ENCODE data around the gene PLCL2. TPM values are rescaled to one million over a fixed set of nuclear protein-coding genes. Genes with fewer than 3 reads are reported as not detected.

PLCL2 gene
- total and polyA plus RNA-seq, 4 donors, result 1.0 to 16.7 (median 7.1) TPM

DNA sequence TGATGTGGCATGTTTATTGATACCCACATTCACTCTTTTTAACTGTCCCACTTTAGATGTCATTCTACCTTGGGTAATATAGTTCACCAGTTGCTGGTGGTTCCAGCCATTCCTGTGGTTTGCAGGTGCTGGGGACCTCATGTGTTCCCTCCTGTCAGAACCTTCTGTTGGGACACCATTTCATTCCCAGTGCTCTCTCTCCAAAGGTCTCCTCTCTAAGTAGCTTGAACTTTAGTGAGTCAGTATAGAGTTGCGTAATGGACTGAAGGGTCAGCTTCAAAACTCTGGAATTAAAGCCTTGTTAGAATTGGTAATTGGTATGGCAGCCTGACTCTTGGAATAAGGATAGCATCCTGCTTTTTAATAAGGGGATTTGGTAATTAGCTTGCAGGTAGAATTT, 108.5 kb downstream of the PLCL2 start:
- no peaks in the 10 kb centered on the region for H3K27me3 ChIP-seq (ENCODE audit: control insufficient read depth in 3 of 3, insufficient read depth in 3 of 3, low read length in 2 of 3)
- H3K9ac ChIP-seq (ENCODE audit: insufficient read depth in 1 of 2, low read length in 2 of 2), result no peak overlapping the region
- H3K4me3 ChIP-seq, result no peak overlapping the region
- no peak for TF ChIP-seq CTCF (IDR thresholded peaks at IDR 0.05; ENCODE audit: control extremely low read depth, extremely low read depth)
- DNase-seq (no peak), ATAC-seq (ENCODE audit: insufficient read depth, low FRiP score) (no peak)
- 96 to 100% methylated on average over 1 of the region's 1 CpG for WGBS, 2 donors
- no peaks in the 10 kb centered on the region for H3K9me3 ChIP-seq (ENCODE audit: control insufficient read depth in 4 of 4, insufficient read depth in 3 of 4, low read length in 3 of 4)
- H3K27ac ChIP-seq (ENCODE audit: low read depth in 1 of 2, low read length in 1 of 2), result no peak overlapping the region
- H3K36me3 ChIP-seq (ENCODE audit: control insufficient read depth in 4 of 4, insufficient read depth in 4 of 4, low read length in 4 of 4), result no peaks in the 10 kb centered on the region
- H3K4me1 ChIP-seq (ENCODE audit: control insufficient read depth in 5 of 5, insufficient read depth in 5 of 5, low read length in 5 of 5), result peaks cover 0 to 27% (median 0%) of the 10 kb centered on the region in 5 donors

- no peak for DNase-seq
- no peak overlapping the region for H3K4me3 ChIP-seq
- no peaks in the 10 kb centered on the region for H3K36me3 ChIP-seq (ENCODE audit: control insufficient read depth in 4 of 4, insufficient read depth in 4 of 4, low read length in 4 of 4)
- no peak overlapping the region for H3K9ac ChIP-seq (ENCODE audit: insufficient read depth in 1 of 2, low read length in 2 of 2)
- peak overlapping the region in 1 of 2 donors; percentile 18 for H3K27ac ChIP-seq (ENCODE audit: low read depth in 1 of 2, low read length in 1 of 2)
- no peaks in the 10 kb centered on the region for H3K9me3 ChIP-seq (ENCODE audit: control insufficient read depth in 4 of 4, insufficient read depth in 3 of 4, low read length in 3 of 4)
- ATAC-seq (ENCODE audit: insufficient read depth, low FRiP score), result no peak
- TF ChIP-seq CTCF (IDR thresholded peaks at IDR 0.05; ENCODE audit: control extremely low read depth, extremely low read depth), result no peak
- peaks cover 0 to 25% (median 0%) of the 10 kb centered on the region in 5 donors for H3K4me1 ChIP-seq (ENCODE audit: control insufficient read depth in 5 of 5, insufficient read depth in 5 of 5, low read length in 5 of 5)
- H3K27me3 ChIP-seq (ENCODE audit: control insufficient read depth in 3 of 3, insufficient read depth in 3 of 3, low read length in 2 of 3), result no peaks in the 10 kb centered on the region
- 59 to 65% methylated on average over 4 of the region's 4 CpGs for WGBS, 2 donors
Measured at GRCh38 chr3:16994854-16995525, 110.2 kb downstream of the PLCL2 start.

DNA sequence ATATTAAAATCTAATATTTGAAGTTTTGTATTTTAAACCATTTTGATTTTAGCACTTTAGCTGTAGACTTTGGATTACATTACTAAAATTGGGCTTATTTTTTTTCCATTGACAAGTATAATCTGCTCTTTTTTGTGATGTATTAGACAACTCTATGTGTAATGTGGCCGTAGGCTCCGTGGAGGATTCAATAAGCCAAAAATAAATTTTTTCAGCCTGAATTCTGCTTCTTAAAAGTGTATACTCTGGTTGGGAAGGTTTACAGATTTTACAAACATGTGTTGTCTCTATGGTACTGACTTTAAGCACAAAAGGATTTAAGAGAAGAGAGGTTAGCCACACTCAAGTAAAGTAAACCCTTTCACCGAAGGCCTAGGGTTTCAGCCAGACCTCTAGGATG, 110.8 kb downstream of the PLCL2 start:
- Histone ChIP-seq H3K27me3 (ENCODE audit: control insufficient read depth in 3 of 3, insufficient read depth in 3 of 3, low read length in 2 of 3) (no peaks in the 10 kb centered on the region), H3K4me1 (ENCODE audit: control insufficient read depth in 5 of 5, insufficient read depth in 5 of 5, low read length in 5 of 5) (peaks cover 0 to 21% (median 0%) of the 10 kb centered on the region in 5 donors), H3K4me3 (no peak overlapping the region), H3K27ac (ENCODE audit: low read depth in 1 of 2, low read length in 1 of 2) (no peak overlapping the region), H3K9me3 (ENCODE audit: control insufficient read depth in 4 of 4, insufficient read depth in 3 of 4, low read length in 3 of 4) (no peaks in the 10 kb centered on the region), H3K9ac (ENCODE audit: insufficient read depth in 1 of 2, low read length in 2 of 2) (no peak overlapping the region), H3K36me3 (ENCODE audit: control insufficient read depth in 4 of 4, insufficient read depth in 4 of 4, low read length in 4 of 4) (no peaks in the 10 kb centered on the region)
- whole genome bisulfite sequencing, 2 donors, result 94 to 96% methylated on average over 3 of the region's 3 CpGs
- ATAC-seq (ENCODE audit: insufficient read depth, low FRiP score) (no peak), DNase-seq (no peak)
- no peak for TF ChIP-seq CTCF (IDR thresholded peaks at IDR 0.05; ENCODE audit: control extremely low read depth, extremely low read depth)
